Activated CD4-positive, alpha-beta memory T cell treated with anti-CD3 and anti-CD28 coated beads for 36 hours (primary cell): ENCODE data around the gene BMPR1B. TPM values are rescaled to one million over a fixed set of nuclear protein-coding genes. Genes with fewer than 3 reads are reported as not detected.

Experiments
- CTCF ChIA-PET: fragments of 350-600 bp; sonication (Branson Sonifier 250); formaldehyde crosslinking; loops from one replicate; lab custom pipeline; 2021; ENCODE audit warnings: antibody characterized with exemption, inconsistent platforms; lab: Charles Lee
- POLR2A ChIA-PET: fragments of 350-600 bp; sonication (Branson Sonifier 250); formaldehyde crosslinking; loops from one replicate; lab custom pipeline; 2021; ENCODE audit warnings: antibody characterized with exemption; lab: Charles Lee
- DNase-seq: peaks from one replicate; pipeline ENCODE4 v3.0.0-alpha.2; 2020
- H3K27ac Mint-ChIP-seq: one replicate; pipeline ENCODE4 v1.8.0; 2021; ENCODE audit warnings: mixed read lengths
- H3K27me3 Mint-ChIP-seq: one replicate; pipeline ENCODE4 v1.8.0; 2021; ENCODE audit warnings: mixed read lengths
- H3K36me3 Mint-ChIP-seq: one replicate; pipeline ENCODE4 v1.8.0; 2021; ENCODE audit warnings: mixed read lengths
- H3K4me1 Mint-ChIP-seq: one replicate; pipeline ENCODE4 v1.8.0; 2021; ENCODE audit warnings: low read depth, mixed read lengths
- H3K4me3 Mint-ChIP-seq: one replicate; pipeline ENCODE4 v1.8.0; 2021; ENCODE audit warnings: mild to moderate bottlenecking, mixed read lengths
- H3K9me3 Mint-ChIP-seq: one replicate; pipeline ENCODE4 v1.8.0; 2021; ENCODE audit warnings: mixed read lengths
- intact Hi-C: fragments of 100-400 bp; cut with micrococcal nuclease; formaldehyde crosslinking; loops from one replicate; pipeline ENCODE4 v1.15.1; 2023
- total RNA-seq, 2 experiments: library from RNA; stranded (reverse); gene quantifications; one replicate each; pipeline ENCODE4 v1.2.3, GENCODE V29; 2021

BMPR1B gene
- total RNA-seq, 2 experiments from 2014 or later = not detected

- intact Hi-C loops = no loop called here
- Mint-ChIP-seq H3K9me3 (no peaks in the 10 kb centered on the region), H3K4me1 (no peaks in the 10 kb centered on the region), H3K27me3 (no peaks in the 10 kb centered on the region), H3K27ac (no peak overlapping the region), H3K4me3 (no peak overlapping the region), H3K36me3 (no peaks in the 10 kb centered on the region)
- POLR2A ChIA-PET = no interaction called here
- DNase-seq = no peak
- CTCF ChIA-PET = no interaction called here
Observed at GRCh38 chr4:94927696-94928095, 169.9 kb downstream of the BMPR1B start.

- CTCF ChIA-PET = no interaction called here
- no peaks in the 10 kb centered on the region for H3K9me3 Mint-ChIP-seq
- intact Hi-C loops = no loop called here
- no peaks in the 10 kb centered on the region for H3K27me3 Mint-ChIP-seq
- DNase-seq = no peak
- H3K4me1 Mint-ChIP-seq = no peaks in the 10 kb centered on the region
- no peak overlapping the region for H3K27ac Mint-ChIP-seq
- no peaks in the 10 kb centered on the region for H3K36me3 Mint-ChIP-seq
- H3K4me3 Mint-ChIP-seq = no peak overlapping the region
- POLR2A ChIA-PET = no interaction called here
Observed at GRCh38 chr4:94929696-94930095, 171.9 kb downstream of the BMPR1B start.

DNA sequence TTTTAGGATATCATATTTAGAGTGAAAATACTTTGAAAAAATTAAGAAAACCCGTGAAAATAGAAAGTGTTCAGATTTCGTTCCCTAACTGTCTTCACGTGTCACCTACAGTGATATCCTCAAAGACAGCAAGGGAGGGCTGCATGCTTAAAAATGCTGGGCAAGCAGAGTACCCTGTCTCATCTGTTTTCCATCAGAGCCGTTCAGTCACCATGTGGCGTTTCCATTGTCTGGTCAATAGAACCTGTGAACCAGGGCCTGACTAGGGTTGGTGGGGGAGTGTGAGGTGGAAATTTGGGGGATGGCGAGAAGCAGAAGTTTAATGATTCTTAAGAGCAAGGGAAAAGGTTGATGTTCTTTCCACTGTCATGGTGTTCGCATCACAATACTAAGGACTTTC, 173.9 kb downstream of the BMPR1B start:
- Mint-ChIP-seq H3K4me3 (no peak overlapping the region), H3K27ac (no peak overlapping the region), H3K36me3 (no peaks in the 10 kb centered on the region), H3K27me3 (no peaks in the 10 kb centered on the region), H3K4me1 (no peaks in the 10 kb centered on the region), H3K9me3 (no peaks in the 10 kb centered on the region)
- no peak for DNase-seq
- ChIA-PET CTCF (no interaction called here), POLR2A (no interaction called here)
- intact Hi-C loops = no loop called here

- Mint-ChIP-seq H3K36me3 (no peaks in the 10 kb centered on the region), H3K27me3 (no peaks in the 10 kb centered on the region), H3K9me3 (no peaks in the 10 kb centered on the region), H3K4me1 (no peaks in the 10 kb centered on the region), H3K4me3 (no peak overlapping the region), H3K27ac (no peak overlapping the region)
- POLR2A ChIA-PET = interaction anchor here (0.8 kb wide), 1 partner anchor 215 kb away, joined by 3 read pairs; no protein-coding TSS in a partner anchor
- no peak for DNase-seq
- CTCF ChIA-PET = no interaction called here
- intact Hi-C loops = no loop called here
Observed at GRCh38 chr4:94932366-94932765, 174.6 kb downstream of the BMPR1B start.

- intact Hi-C loops = no loop called here
- Mint-ChIP-seq H3K9me3 (no peaks in the 10 kb centered on the region), H3K27me3 (peaks cover 2% of the 10 kb centered on the region), H3K27ac (no peak overlapping the region), H3K4me3 (no peak overlapping the region), H3K36me3 (no peaks in the 10 kb centered on the region), H3K4me1 (no peaks in the 10 kb centered on the region)
- no peak for DNase-seq
- ChIA-PET CTCF (no interaction called here), POLR2A (no interaction called here)
Observed at GRCh38 chr4:94933799-94934198, 176.0 kb downstream of the BMPR1B start.

DNA sequence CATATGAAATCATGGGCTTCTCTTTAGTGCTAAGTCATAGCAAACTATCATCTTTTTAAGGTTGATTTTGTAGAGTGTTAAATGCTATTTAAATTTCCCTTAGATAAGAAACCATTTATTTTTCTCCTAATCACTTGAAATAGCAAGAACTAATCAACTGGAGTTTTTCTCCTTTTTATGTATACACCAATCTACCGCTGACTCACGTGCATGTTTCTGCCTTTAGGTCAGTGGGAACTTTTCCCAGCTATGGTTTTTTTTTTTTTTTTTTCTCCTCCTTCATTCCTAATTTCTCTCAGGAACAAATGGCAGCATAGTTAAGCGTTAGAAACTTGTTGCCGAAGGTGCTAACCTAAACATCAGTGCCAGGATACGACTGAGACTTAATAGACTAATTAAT, 176.4 kb downstream of the BMPR1B start:
- Mint-ChIP-seq H3K4me3 (no peak overlapping the region), H3K27ac (no peak overlapping the region), H3K9me3 (no peaks in the 10 kb centered on the region), H3K36me3 (no peaks in the 10 kb centered on the region), H3K27me3 (peaks cover 2% of the 10 kb centered on the region), H3K4me1 (no peaks in the 10 kb centered on the region)
- ChIA-PET POLR2A (no interaction called here), CTCF (no interaction called here)
- DNase-seq = no peak
- intact Hi-C loops = no loop called here

DNA sequence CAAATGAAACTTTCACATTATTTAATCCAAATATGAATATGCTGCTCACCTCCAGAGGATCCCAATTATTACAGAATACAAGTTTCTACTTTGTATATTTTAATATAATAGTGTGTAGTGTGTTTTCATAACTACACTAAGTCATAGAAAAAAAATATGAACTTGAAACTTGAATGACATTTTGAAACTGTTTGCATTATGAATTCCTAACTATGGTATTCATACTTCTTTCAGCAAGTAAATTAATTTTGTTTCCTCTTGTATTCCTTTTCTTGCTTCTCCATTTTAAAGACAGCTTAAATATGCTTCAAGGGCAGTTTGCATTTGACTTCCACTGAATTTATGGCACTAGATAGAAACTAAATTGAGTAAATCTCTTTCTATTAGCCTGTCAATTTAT, 177.1 kb downstream of the BMPR1B start:
- POLR2A ChIA-PET = no interaction called here
- no peaks in the 10 kb centered on the region for H3K4me1 Mint-ChIP-seq
- CTCF ChIA-PET = no interaction called here

DNA sequence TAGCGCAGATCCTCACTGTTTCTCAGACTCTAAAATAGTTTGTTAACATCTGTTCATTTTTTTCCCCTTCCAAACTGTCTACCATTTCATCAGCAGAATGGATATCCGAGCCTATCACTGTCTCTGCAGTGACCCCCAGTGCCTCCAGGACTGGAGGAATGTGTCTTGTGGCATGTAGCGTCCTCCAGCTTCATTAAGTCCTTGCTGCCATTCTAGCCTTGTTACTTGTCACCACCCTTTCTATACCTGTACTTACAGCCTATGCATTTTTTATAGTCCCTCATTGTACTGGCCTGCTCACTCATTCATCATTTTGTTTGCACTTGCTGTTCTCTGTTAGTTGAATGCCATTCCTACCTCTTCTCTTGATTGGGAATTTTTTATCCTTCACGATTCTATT, 179.1 kb downstream of the BMPR1B start:
- ChIA-PET POLR2A (no interaction called here), CTCF (no interaction called here)
- DNase-seq = no peak
- Mint-ChIP-seq H3K4me1 (no peaks in the 10 kb centered on the region), H3K27me3 (peaks cover 2% of the 10 kb centered on the region), H3K27ac (no peak overlapping the region), H3K4me3 (no peak overlapping the region), H3K9me3 (no peaks in the 10 kb centered on the region), H3K36me3 (no peaks in the 10 kb centered on the region)
- intact Hi-C loops = no loop called here

More for the DNA sequence above, 177.1 kb downstream of the BMPR1B start:
- no peak overlapping the region for H3K27ac Mint-ChIP-seq
- no peaks in the 10 kb centered on the region for H3K9me3 Mint-ChIP-seq
- peaks cover 2% of the 10 kb centered on the region for H3K27me3 Mint-ChIP-seq
- intact Hi-C loops = no loop called here
- no peak for DNase-seq
- no peak overlapping the region for H3K4me3 Mint-ChIP-seq
- H3K36me3 Mint-ChIP-seq = no peaks in the 10 kb centered on the region

GRCh38 chr4:94939791-94940519, 182.2 kb downstream of the BMPR1B start:
- CTCF ChIA-PET = no interaction called here
- no peak for DNase-seq
- POLR2A ChIA-PET = no interaction called here
- Mint-ChIP-seq H3K4me3 (no peak overlapping the region), H3K9me3 (no peaks in the 10 kb centered on the region), H3K4me1 (no peaks in the 10 kb centered on the region), H3K36me3 (no peaks in the 10 kb centered on the region), H3K27ac (no peak overlapping the region), H3K27me3 (peaks cover 2% of the 10 kb centered on the region)
- intact Hi-C loops = no loop called here

- ChIA-PET CTCF (no interaction called here), POLR2A (no interaction called here)
- Mint-ChIP-seq H3K27me3 (peaks cover 2% of the 10 kb centered on the region), H3K4me3 (no peak overlapping the region), H3K9me3 (no peaks in the 10 kb centered on the region), H3K36me3 (no peaks in the 10 kb centered on the region), H3K27ac (no peak overlapping the region), H3K4me1 (no peaks in the 10 kb centered on the region)
- intact Hi-C loops = no loop called here
- no peak for DNase-seq
Observed at GRCh38 chr4:94940520-94940908, 182.8 kb downstream of the BMPR1B start.

GRCh38 chr4:94941706-94942105, 184.0 kb downstream of the BMPR1B start:
- H3K9me3 Mint-ChIP-seq = no peaks in the 10 kb centered on the region
- no peaks in the 10 kb centered on the region for H3K4me1 Mint-ChIP-seq
- H3K27ac Mint-ChIP-seq = no peak overlapping the region
- POLR2A ChIA-PET = no interaction called here
- intact Hi-C loops = no loop called here
- no peak overlapping the region for H3K4me3 Mint-ChIP-seq
- no peaks in the 10 kb centered on the region for H3K36me3 Mint-ChIP-seq
- CTCF ChIA-PET = no interaction called here
- DNase-seq = no peak
- peaks cover 2% of the 10 kb centered on the region for H3K27me3 Mint-ChIP-seq

- Mint-ChIP-seq H3K4me3 (no peak overlapping the region), H3K4me1 (no peaks in the 10 kb centered on the region), H3K9me3 (peaks cover 1% of the 10 kb centered on the region), H3K27ac (no peak overlapping the region), H3K36me3 (no peaks in the 10 kb centered on the region), H3K27me3 (no peaks in the 10 kb centered on the region)
- POLR2A ChIA-PET = no interaction called here
- CTCF ChIA-PET = no interaction called here
- intact Hi-C loops = no loop called here
- no peak for DNase-seq
Observed at GRCh38 chr4:94944726-94945125, 187.0 kb downstream of the BMPR1B start.

- no peak overlapping the region for H3K4me3 Mint-ChIP-seq
- peaks cover 2% of the 10 kb centered on the region for H3K27me3 Mint-ChIP-seq
- ChIA-PET CTCF (no interaction called here), POLR2A (no interaction called here)
- DNase-seq = no peak
- no peaks in the 10 kb centered on the region for H3K36me3 Mint-ChIP-seq
- H3K9me3 Mint-ChIP-seq = peaks cover 8% of the 10 kb centered on the region
- no peaks in the 10 kb centered on the region for H3K4me1 Mint-ChIP-seq
- intact Hi-C loops = no loop called here
- H3K27ac Mint-ChIP-seq = no peak overlapping the region
Observed at GRCh38 chr4:94947681-94948108, 189.9 kb downstream of the BMPR1B start.
